Measurements from ENCODE around the gene DHX34. TPM values are rescaled to one million over a fixed set of nuclear protein-coding genes. Genes with fewer than 3 reads are reported as not detected.

The DHX34 gene
- total RNA-seq, 1 donor from 2014 or later = 17.7 TPM

- H3K27ac Mint-ChIP-seq (ENCODE audit: unreplicated experiment) = no peak overlapping the region
- no peaks in the 10 kb centered on the region for H3K9me3 Mint-ChIP-seq (ENCODE audit: unreplicated experiment)
- no peak overlapping the region for H3K4me3 Mint-ChIP-seq (ENCODE audit: unreplicated experiment)
- FAIRE-seq (no peak), DNase-seq (ENCODE audit: low read depth) (no peak)
- no peak overlapping the region for H3K4me3 ChIP-seq (ENCODE audit: insufficient read depth, low read depth, low read length)
- H3K79me2 ChIP-seq (ENCODE audit: insufficient read depth, low read length) = no peaks in the 10 kb centered on the region
- TF ChIP-seq CTCF (IDR thresholded peaks at IDR 0.05; ENCODE audit: insufficient read depth, low read depth, low read length) = no peak
- TF ChIP-seq EZH2 (IDR thresholded peaks at IDR 0.05; ENCODE audit: insufficient read depth, low read length) = no peak
- H3K9ac ChIP-seq (ENCODE audit: low read length) = no peak overlapping the region
- peaks cover 16% of the 10 kb centered on the region for H3K36me3 Mint-ChIP-seq (ENCODE audit: low read depth, unreplicated experiment)
- H3K27me3 ChIP-seq (ENCODE audit: insufficient read depth, low read length) = no peaks in the 10 kb centered on the region
- no peak overlapping the region for H3K27ac ChIP-seq (ENCODE audit: low read depth, low read length)
- H2AFZ ChIP-seq (ENCODE audit: low read depth, low read length) = no peak overlapping the region
- no peaks in the 10 kb centered on the region for H3K27me3 Mint-ChIP-seq (ENCODE audit: low read depth, unreplicated experiment)
- no peaks in the 10 kb centered on the region for H3K4me1 ChIP-seq (ENCODE audit: insufficient read depth, low read length)
- no peaks in the 10 kb centered on the region for H3K4me1 Mint-ChIP-seq (ENCODE audit: low read depth, unreplicated experiment)
- peaks cover 6% of the 10 kb centered on the region for H3K36me3 ChIP-seq (ENCODE audit: insufficient read depth, low read length)
- H4K20me1 ChIP-seq (ENCODE audit: insufficient read depth, low read length) = peaks cover 18% of the 10 kb centered on the region
- H3K4me2 ChIP-seq (ENCODE audit: low read length) = no peak overlapping the region
- no peaks in the 10 kb centered on the region for H3K9me3 ChIP-seq (ENCODE audit: insufficient read depth, low read depth, low read length)
Observed at GRCh38 chr19:47377208-47377701, 28.1 kb downstream of the DHX34 start.

- Histone ChIP-seq H3K4me2 (ENCODE audit: low read length) (no peak overlapping the region), H3K4me1 (ENCODE audit: insufficient read depth, low read length) (no peaks in the 10 kb centered on the region), H3K36me3 (ENCODE audit: insufficient read depth, low read length) (peaks cover 6% of the 10 kb centered on the region), H3K27me3 (ENCODE audit: insufficient read depth, low read length) (no peaks in the 10 kb centered on the region), H2AFZ (ENCODE audit: low read depth, low read length) (no peak overlapping the region), H3K9me3 (ENCODE audit: insufficient read depth, low read depth, low read length) (no peaks in the 10 kb centered on the region), H4K20me1 (ENCODE audit: insufficient read depth, low read length) (peaks cover 17% of the 10 kb centered on the region), H3K27ac (ENCODE audit: low read depth, low read length) (no peak overlapping the region), H3K79me2 (ENCODE audit: insufficient read depth, low read length) (no peaks in the 10 kb centered on the region), H3K4me3 (ENCODE audit: insufficient read depth, low read depth, low read length) (no peak overlapping the region), H3K9ac (ENCODE audit: low read length) (no peak overlapping the region)
- no peaks in the 10 kb centered on the region for H3K9me3 Mint-ChIP-seq (ENCODE audit: unreplicated experiment)
- FAIRE-seq (no peak), DNase-seq (ENCODE audit: low read depth) (no peak)
- no peaks in the 10 kb centered on the region for H3K27me3 Mint-ChIP-seq (ENCODE audit: low read depth, unreplicated experiment)
- no peaks in the 10 kb centered on the region for H3K4me1 Mint-ChIP-seq (ENCODE audit: low read depth, unreplicated experiment)
- no peak for TF ChIP-seq EZH2 (IDR thresholded peaks at IDR 0.05; ENCODE audit: insufficient read depth, low read length)
- TF ChIP-seq CTCF (IDR thresholded peaks at IDR 0.05; ENCODE audit: insufficient read depth, low read depth, low read length) = no peak
- no peak overlapping the region for H3K27ac Mint-ChIP-seq (ENCODE audit: unreplicated experiment)
- peaks cover 15% of the 10 kb centered on the region for H3K36me3 Mint-ChIP-seq (ENCODE audit: low read depth, unreplicated experiment)
- H3K4me3 Mint-ChIP-seq (ENCODE audit: unreplicated experiment) = no peak overlapping the region
Observed at GRCh38 chr19:47377801-47378200, 28.7 kb downstream of the DHX34 start.

GRCh38 chr19:47378246-47378645 is 29.1 kb downstream of the DHX34 start:
- no peaks in the 10 kb centered on the region for H3K4me1 ChIP-seq (ENCODE audit: insufficient read depth, low read length)
- no peak overlapping the region for H3K9ac ChIP-seq (ENCODE audit: low read length)
- H3K36me3 ChIP-seq (ENCODE audit: insufficient read depth, low read length) = peaks cover 6% of the 10 kb centered on the region
- TF ChIP-seq CTCF (IDR thresholded peaks at IDR 0.05; ENCODE audit: insufficient read depth, low read depth, low read length) = no peak
- TF ChIP-seq EZH2 (IDR thresholded peaks at IDR 0.05; ENCODE audit: insufficient read depth, low read length) = no peak
- no peak overlapping the region for H2AFZ ChIP-seq (ENCODE audit: low read depth, low read length)
- peaks cover 2% of the 10 kb centered on the region for H3K4me1 Mint-ChIP-seq (ENCODE audit: low read depth, unreplicated experiment)
- no peak for DNase-seq (ENCODE audit: low read depth)
- H3K27me3 ChIP-seq (ENCODE audit: insufficient read depth, low read length) = no peaks in the 10 kb centered on the region
- H4K20me1 ChIP-seq (ENCODE audit: insufficient read depth, low read length) = peaks cover 17% of the 10 kb centered on the region
- H3K27me3 Mint-ChIP-seq (ENCODE audit: low read depth, unreplicated experiment) = no peaks in the 10 kb centered on the region
- FAIRE-seq = no peak
- no peaks in the 10 kb centered on the region for H3K9me3 Mint-ChIP-seq (ENCODE audit: unreplicated experiment)
- no peaks in the 10 kb centered on the region for H3K9me3 ChIP-seq (ENCODE audit: insufficient read depth, low read depth, low read length)
- H3K27ac Mint-ChIP-seq (ENCODE audit: unreplicated experiment) = no peak overlapping the region
- no peak overlapping the region for H3K27ac ChIP-seq (ENCODE audit: low read depth, low read length)
- peaks cover 16% of the 10 kb centered on the region for H3K36me3 Mint-ChIP-seq (ENCODE audit: low read depth, unreplicated experiment)
- no peak overlapping the region for H3K4me3 ChIP-seq (ENCODE audit: insufficient read depth, low read depth, low read length)
- H3K79me2 ChIP-seq (ENCODE audit: insufficient read depth, low read length) = no peaks in the 10 kb centered on the region
- H3K4me2 ChIP-seq (ENCODE audit: low read length) = no peak overlapping the region
- H3K4me3 Mint-ChIP-seq (ENCODE audit: unreplicated experiment) = no peak overlapping the region
